ENCODE data around the gene EML4. TPM values are rescaled to one million over a fixed set of nuclear protein-coding genes. Genes with fewer than 3 reads are reported as not detected.

EML4 gene
- total and polyA plus RNA-seq, 2 of the 13 experiments (the other 11 are each of a cell fraction or from before 2014, with no cell fraction given): 243 to 476 TPM

GRCh38 chr2:42135381-42136312 is 33.5 kb upstream of the EML4 start (continued):
- TF ChIP-seq ZFP37 (CRISPR knock-in tag; IDR thresholded peaks at IDR 0.05; ENCODE audit: borderline replicate concordance): 0 out of 2 replicates have a peak, but pooled peaks have one; percentile 20
- no peak for TF ChIP-seq TRIM24 (CRISPR knock-in tag; IDR thresholded peaks at IDR 0.05)
- no peak for TF ChIP-seq ARHGAP35 (CRISPR knock-in tag; IDR thresholded peaks at IDR 0.05; ENCODE audit: borderline replicate concordance)
- no peak for TF ChIP-seq ZNF770 (CRISPR knock-in tag; IDR thresholded peaks at IDR 0.05)
- TF ChIP-seq PHF20 (CRISPR knock-in tag; IDR thresholded peaks at IDR 0.05): no peak
- TF ChIP-seq ELF3 (CRISPR knock-in tag; IDR thresholded peaks at IDR 0.05): peak; percentile 99
- TF ChIP-seq FOXO4 (CRISPR knock-in tag; conservative IDR thresholded peaks at IDR 0.05): no peak
- peak; percentile 60 for TF ChIP-seq ZNF781 (CRISPR knock-in tag; IDR thresholded peaks at IDR 0.05; ENCODE audit: borderline replicate concordance, not compliant biosample characterization)
- TF ChIP-seq TP53 (CRISPR knock-in tag; conservative IDR thresholded peaks at IDR 0.05): no peak
- no peak for TF ChIP-seq ZBTB26 (CRISPR knock-in tag; IDR thresholded peaks at IDR 0.05; ENCODE audit: borderline replicate concordance)
- TF ChIP-seq ZBTB46 (CRISPR knock-in tag; IDR thresholded peaks at IDR 0.05; ENCODE audit: borderline replicate concordance): no peak
- peak; percentile 99 for TF ChIP-seq FOXJ3 (CRISPR knock-in tag; IDR thresholded peaks at IDR 0.05; ENCODE audit: borderline replicate concordance)
- TF ChIP-seq SMARCE1 (IDR thresholded peaks at IDR 0.05; ENCODE audit: borderline replicate concordance): no peak
- TF ChIP-seq ZNF12 (CRISPR knock-in tag; IDR thresholded peaks at IDR 0.05): no peak
- peak; percentile 84; the same call in 1 of the 2 replicates for TF ChIP-seq HMG20B (CRISPR knock-in tag; conservative IDR thresholded peaks at IDR 0.05)
- peak; percentile 83; the same call in 1 of the 2 replicates for TF ChIP-seq ZNF800 (CRISPR knock-in tag; IDR thresholded peaks at IDR 0.05)
- 0 out of 2 replicates have a peak, but pooled peaks have one; percentile 37 for TF ChIP-seq KLF9 (CRISPR knock-in tag; IDR thresholded peaks at IDR 0.05; ENCODE audit: low read depth)
- TF ChIP-seq E2F5 (CRISPR knock-in tag; conservative IDR thresholded peaks at IDR 0.05): no peak
- peak; percentile 100 for TF ChIP-seq ISL2 (CRISPR knock-in tag; IDR thresholded peaks at IDR 0.05)

All from HepG2 (cell line).